ENCODE measurements around the gene TRPM6. TPM values are rescaled to one million over a fixed set of nuclear protein-coding genes. Genes with fewer than 3 reads are reported as not detected.

The TRPM6 gene
- polyA plus RNA-seq, 1 donor, result 7.8 TPM

GRCh38 chr9:74817816-74818215 is 69.9 kb downstream of the TRPM6 start:
- WGBS (ENCODE audit: insufficient coverage, low lambda C conversion rate), result 33% methylated on average over 2 of the region's 2 CpGs
- Histone ChIP-seq H3K4me1 (ENCODE audit: control insufficient read depth, insufficient read depth, low read length) (no peaks in the 10 kb centered on the region), H3K9me3 (ENCODE audit: control insufficient read depth, low read depth, low read length) (no peaks in the 10 kb centered on the region), H3K36me3 (ENCODE audit: control insufficient read depth, insufficient read depth, low read length) (peaks cover 10% of the 10 kb centered on the region), H3K27ac (ENCODE audit: low read length) (no peak overlapping the region), H3K4me3 (ENCODE audit: low read length) (no peak overlapping the region), H3K27me3 (ENCODE audit: control insufficient read depth, insufficient read depth, low read length) (no peaks in the 10 kb centered on the region)
- DNase-seq, result peak in 1 of 2 donors; percentile 55

- Histone ChIP-seq H3K4me1 (ENCODE audit: control insufficient read depth, insufficient read depth, low read length) (no peaks in the 10 kb centered on the region), H3K4me3 (ENCODE audit: low read length) (no peak overlapping the region), H3K36me3 (ENCODE audit: control insufficient read depth, insufficient read depth, low read length) (peaks cover 10% of the 10 kb centered on the region), H3K27me3 (ENCODE audit: control insufficient read depth, insufficient read depth, low read length) (no peaks in the 10 kb centered on the region), H3K9me3 (ENCODE audit: control insufficient read depth, low read depth, low read length) (no peaks in the 10 kb centered on the region), H3K27ac (ENCODE audit: low read length) (no peak overlapping the region)
- peak in 1 of 2 donors; percentile 42 for DNase-seq
- 82% methylated on average over 2 of the region's 9 CpGs for WGBS (ENCODE audit: insufficient coverage, low lambda C conversion rate)
These were observed 70.4 kb downstream of the TRPM6 start for GRCh38 chr9:74817281-74817810.

- no CpG with 5 or more reads among the region's 2 CpGs for WGBS (ENCODE audit: insufficient coverage, low lambda C conversion rate)
- Histone ChIP-seq H3K9me3 (ENCODE audit: control insufficient read depth, low read depth, low read length) (no peaks in the 10 kb centered on the region), H3K27ac (ENCODE audit: low read length) (no peak overlapping the region), H3K27me3 (ENCODE audit: control insufficient read depth, insufficient read depth, low read length) (no peaks in the 10 kb centered on the region), H3K4me1 (ENCODE audit: control insufficient read depth, insufficient read depth, low read length) (no peaks in the 10 kb centered on the region), H3K36me3 (ENCODE audit: control insufficient read depth, insufficient read depth, low read length) (peaks cover 12% of the 10 kb centered on the region), H3K4me3 (ENCODE audit: low read length) (no peak overlapping the region)
- no peak for DNase-seq
These were observed 77.5 kb downstream of the TRPM6 start for GRCh38 chr9:74810200-74810599.

DNA sequence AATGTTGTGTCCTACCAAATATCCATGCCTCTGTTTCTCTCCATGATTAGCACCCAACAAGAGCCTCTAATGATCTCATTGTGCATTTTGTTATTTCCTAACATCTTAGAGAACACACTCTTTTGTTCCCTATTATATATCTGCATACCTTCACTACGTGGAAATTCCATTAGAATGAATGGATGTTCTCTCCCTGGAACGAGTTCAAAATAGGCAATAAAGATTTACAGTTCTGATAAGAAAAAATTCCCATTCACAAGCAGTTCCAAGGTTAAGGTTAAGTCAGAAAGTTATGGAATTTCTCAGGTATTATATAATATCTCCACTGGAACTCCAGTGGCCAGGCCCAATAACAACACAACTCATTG is 83.7 kb downstream of the TRPM6 start:
- WGBS (ENCODE audit: insufficient coverage, low lambda C conversion rate), result 8% methylated on average over 2 of the region's 2 CpGs
- Histone ChIP-seq H3K27me3 (ENCODE audit: control insufficient read depth, insufficient read depth, low read length) (no peaks in the 10 kb centered on the region), H3K4me3 (ENCODE audit: low read length) (no peak overlapping the region), H3K4me1 (ENCODE audit: control insufficient read depth, insufficient read depth, low read length) (peaks cover 14% of the 10 kb centered on the region), H3K27ac (ENCODE audit: low read length) (peak overlapping the region; percentile 63), H3K9me3 (ENCODE audit: control insufficient read depth, low read depth, low read length) (no peaks in the 10 kb centered on the region), H3K36me3 (ENCODE audit: control insufficient read depth, insufficient read depth, low read length) (peaks cover 8% of the 10 kb centered on the region)
- DNase-seq, result peak; percentile 56 to 79

DNA sequence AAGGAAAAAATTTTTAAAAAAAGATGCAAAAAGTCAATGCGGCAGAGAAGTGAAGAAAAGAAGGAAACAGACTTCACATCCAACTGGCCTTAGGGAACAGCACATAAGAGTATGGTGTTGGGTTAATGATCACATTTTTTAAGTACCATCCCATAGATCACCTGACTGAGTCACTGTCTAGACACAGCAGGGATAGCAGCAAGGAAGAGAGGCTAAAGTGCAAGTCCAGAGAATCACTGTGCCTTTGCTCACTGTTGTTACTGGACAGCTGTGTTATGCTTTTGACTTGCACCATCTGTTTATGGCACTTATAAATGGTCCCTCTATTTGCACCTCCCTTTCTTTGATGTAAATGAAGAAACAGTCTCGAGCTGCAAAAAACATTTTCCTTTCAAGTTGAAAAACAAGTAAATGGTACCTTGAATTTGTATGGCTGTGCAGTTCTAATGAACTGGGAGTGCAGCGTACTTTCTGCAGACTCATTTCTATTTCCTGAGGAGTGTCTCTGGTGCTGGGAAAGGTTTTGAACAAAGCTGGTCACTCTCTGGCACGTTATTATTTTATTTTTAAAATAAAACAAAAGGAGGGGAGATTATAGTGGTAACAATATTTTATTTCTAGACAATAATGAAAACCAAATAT is 84.2 kb downstream of the TRPM6 start:
- WGBS (ENCODE audit: insufficient coverage, low lambda C conversion rate), result no CpG with 5 or more reads among the region's 4 CpGs
- H3K9me3 ChIP-seq (ENCODE audit: control insufficient read depth, low read depth, low read length), result no peaks in the 10 kb centered on the region
- H3K27me3 ChIP-seq (ENCODE audit: control insufficient read depth, insufficient read depth, low read length), result no peaks in the 10 kb centered on the region
- H3K4me1 ChIP-seq (ENCODE audit: control insufficient read depth, insufficient read depth, low read length), result peaks cover 14% of the 10 kb centered on the region
- DNase-seq, result peak; percentile 89 to 94
- H3K36me3 ChIP-seq (ENCODE audit: control insufficient read depth, insufficient read depth, low read length), result peaks cover 4% of the 10 kb centered on the region
- H3K27ac ChIP-seq (ENCODE audit: low read length), result peak overlapping the region; percentile 67
- H3K4me3 ChIP-seq (ENCODE audit: low read length), result no peak overlapping the region

- no peak overlapping the region for H3K27ac ChIP-seq (ENCODE audit: low read length)
- DNase-seq, result no peak
- no peaks in the 10 kb centered on the region for H3K27me3 ChIP-seq (ENCODE audit: control insufficient read depth, insufficient read depth, low read length)
- no peak overlapping the region for H3K4me3 ChIP-seq (ENCODE audit: low read length)
- WGBS (ENCODE audit: insufficient coverage, low lambda C conversion rate), result no CpG with 5 or more reads among the region's 7 CpGs
- no peaks in the 10 kb centered on the region for H3K9me3 ChIP-seq (ENCODE audit: control insufficient read depth, low read depth, low read length)
- peaks cover 4% of the 10 kb centered on the region for H3K36me3 ChIP-seq (ENCODE audit: control insufficient read depth, insufficient read depth, low read length)
- peaks cover 17% of the 10 kb centered on the region for H3K4me1 ChIP-seq (ENCODE audit: control insufficient read depth, insufficient read depth, low read length)
These were observed 87.5 kb downstream of the TRPM6 start for GRCh38 chr9:74800226-74800625.

GRCh38 chr9:74795803-74796202 is 91.9 kb downstream of the TRPM6 start:
- H3K4me1 ChIP-seq (ENCODE audit: control insufficient read depth, insufficient read depth, low read length), result peaks cover 3% of the 10 kb centered on the region
- no peaks in the 10 kb centered on the region for H3K9me3 ChIP-seq (ENCODE audit: control insufficient read depth, low read depth, low read length)
- WGBS (ENCODE audit: insufficient coverage, low lambda C conversion rate), result no CpG with 5 or more reads among the region's 1 CpG
- no peak overlapping the region for H3K4me3 ChIP-seq (ENCODE audit: low read length)
- H3K36me3 ChIP-seq (ENCODE audit: control insufficient read depth, insufficient read depth, low read length), result peaks cover 3% of the 10 kb centered on the region
- no peaks in the 10 kb centered on the region for H3K27me3 ChIP-seq (ENCODE audit: control insufficient read depth, insufficient read depth, low read length)
- H3K27ac ChIP-seq (ENCODE audit: low read length), result no peak overlapping the region
- no peak for DNase-seq

GRCh38 chr9:74795081-74795480 is 92.6 kb downstream of the TRPM6 start:
- DNase-seq, result no peak
- Histone ChIP-seq H3K36me3 (ENCODE audit: control insufficient read depth, insufficient read depth, low read length) (peaks cover under 1% of the 10 kb centered on the region), H3K4me3 (ENCODE audit: low read length) (no peak overlapping the region), H3K27ac (ENCODE audit: low read length) (no peak overlapping the region), H3K4me1 (ENCODE audit: control insufficient read depth, insufficient read depth, low read length) (peaks cover 3% of the 10 kb centered on the region), H3K9me3 (ENCODE audit: control insufficient read depth, low read depth, low read length) (no peaks in the 10 kb centered on the region), H3K27me3 (ENCODE audit: control insufficient read depth, insufficient read depth, low read length) (no peaks in the 10 kb centered on the region)
- WGBS (ENCODE audit: insufficient coverage, low lambda C conversion rate), result 100% methylated on average over 1 of the region's 4 CpGs

DNA sequence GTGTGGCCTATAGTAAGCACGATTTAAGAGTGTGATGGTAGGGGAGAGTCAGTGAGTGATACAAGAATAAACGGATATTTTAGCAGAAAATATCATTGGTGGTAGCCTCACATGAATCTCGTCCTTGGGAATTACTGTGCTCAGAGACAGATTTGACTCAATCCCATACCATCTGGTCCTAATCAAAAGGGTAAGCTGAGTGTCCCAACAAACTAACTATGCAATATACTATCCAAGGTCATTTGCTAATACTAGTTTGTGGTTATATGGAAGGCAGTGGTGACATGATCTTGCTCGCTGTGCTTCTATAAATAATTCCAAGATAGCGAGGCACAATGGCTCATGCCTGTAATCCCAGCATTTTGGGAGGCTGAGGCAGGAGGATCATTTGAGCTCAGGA is 103.2 kb downstream of the TRPM6 start:
- no peaks in the 10 kb centered on the region for H3K27me3 ChIP-seq (ENCODE audit: control insufficient read depth, insufficient read depth, low read length)
- no peak overlapping the region for H3K27ac ChIP-seq (ENCODE audit: low read length)
- no peak overlapping the region for H3K4me3 ChIP-seq (ENCODE audit: low read length)
- no peak for DNase-seq
- WGBS (ENCODE audit: insufficient coverage, low lambda C conversion rate), result 90% methylated on average over 2 of the region's 5 CpGs
- H3K4me1 ChIP-seq (ENCODE audit: control insufficient read depth, insufficient read depth, low read length), result no peaks in the 10 kb centered on the region
- no peaks in the 10 kb centered on the region for H3K9me3 ChIP-seq (ENCODE audit: control insufficient read depth, low read depth, low read length)
- H3K36me3 ChIP-seq (ENCODE audit: control insufficient read depth, insufficient read depth, low read length), result peaks cover 9% of the 10 kb centered on the region

DNA sequence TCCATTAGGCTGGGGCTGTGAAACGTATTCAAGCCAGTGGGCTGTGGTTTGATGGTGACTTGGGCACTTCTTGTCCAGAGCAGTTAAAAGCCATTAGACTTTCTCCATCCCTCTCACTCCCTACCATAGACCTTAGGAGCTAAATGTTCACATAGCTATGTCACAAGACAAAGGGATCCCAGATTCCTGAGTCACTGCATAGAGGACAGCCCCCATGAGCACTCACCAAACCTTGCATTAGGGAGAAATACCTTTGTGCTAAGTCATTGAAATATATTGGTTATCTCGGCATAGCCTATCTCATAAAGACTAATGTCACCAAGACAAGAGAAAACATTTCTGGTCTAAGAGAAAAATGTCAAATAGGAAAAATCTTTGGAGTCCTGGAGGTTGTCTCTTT is 104.3 kb downstream of the TRPM6 start:
- H3K9me3 ChIP-seq (ENCODE audit: control insufficient read depth, low read depth, low read length), result no peaks in the 10 kb centered on the region
- H3K27me3 ChIP-seq (ENCODE audit: control insufficient read depth, insufficient read depth, low read length), result no peaks in the 10 kb centered on the region
- H3K27ac ChIP-seq (ENCODE audit: low read length), result no peak overlapping the region
- no peak overlapping the region for H3K4me3 ChIP-seq (ENCODE audit: low read length)
- H3K36me3 ChIP-seq (ENCODE audit: control insufficient read depth, insufficient read depth, low read length), result peaks cover 9% of the 10 kb centered on the region
- WGBS (ENCODE audit: insufficient coverage, low lambda C conversion rate), result 80% methylated on average over 1 of the region's 2 CpGs
- H3K4me1 ChIP-seq (ENCODE audit: control insufficient read depth, insufficient read depth, low read length), result no peaks in the 10 kb centered on the region
- DNase-seq, result no peak

All from large intestine (tissue), 3 donors.